ENCODE results near the gene PCDH9. TPM values are rescaled to one million over a fixed set of nuclear protein-coding genes. Genes with fewer than 3 reads are reported as not detected.

PCDH9 gene
- polyA plus RNA-seq, 1 donor = 1.8 TPM

DNA sequence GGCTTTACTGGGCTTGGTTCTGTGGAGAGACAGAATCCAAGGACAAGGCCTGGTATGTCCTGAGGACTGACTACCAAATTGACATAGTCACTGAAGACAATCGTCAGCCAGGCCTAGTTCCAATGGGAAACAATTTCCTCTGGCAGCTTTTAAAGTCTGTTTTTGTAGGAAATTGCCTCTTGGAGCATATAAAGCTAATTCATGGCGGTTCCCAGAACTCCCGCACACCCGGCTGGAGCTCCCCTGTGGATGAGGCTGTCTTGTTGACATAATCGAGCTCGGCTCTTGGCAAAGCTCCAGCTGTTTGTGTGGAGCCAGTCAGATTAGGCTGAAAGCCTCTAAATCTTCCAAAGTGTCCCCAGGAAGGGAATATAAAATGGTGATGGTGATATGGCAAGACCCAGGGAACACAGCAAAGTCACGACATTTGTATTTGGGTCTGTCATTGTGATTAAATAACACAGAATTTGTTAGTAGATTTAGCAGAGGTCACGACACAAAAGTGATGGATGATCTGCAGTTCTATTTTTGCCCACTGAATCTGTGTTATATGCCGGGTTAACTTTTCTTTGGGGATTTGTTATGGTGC lies 395.0 kb downstream of the PCDH9 start:
- Histone ChIP-seq H3K4me3 (ENCODE audit: low read length) (no peak overlapping the region), H3K4me1 (ENCODE audit: control insufficient read depth, insufficient read depth, low read length) (no peaks in the 10 kb centered on the region), H3K36me3 (ENCODE audit: control insufficient read depth, insufficient read depth, low read length) (no peaks in the 10 kb centered on the region), H3K27me3 (ENCODE audit: control insufficient read depth, insufficient read depth, low read length) (no peaks in the 10 kb centered on the region), H3K9me3 (ENCODE audit: control insufficient read depth, low read depth, low read length) (no peaks in the 10 kb centered on the region), H3K27ac (ENCODE audit: low read length) (no peak overlapping the region)
- no CpG with 5 or more reads among the region's 9 CpGs for WGBS (ENCODE audit: insufficient coverage, low lambda C conversion rate)
- DNase-seq = peak; percentile 19 to 26

GRCh38 chr13:66830940-66831716 lies 399.0 kb downstream of the PCDH9 start:
- no CpG with 5 or more reads among the region's 2 CpGs for WGBS (ENCODE audit: insufficient coverage, low lambda C conversion rate)
- no peaks in the 10 kb centered on the region for H3K4me1 ChIP-seq (ENCODE audit: control insufficient read depth, insufficient read depth, low read length)
- H3K36me3 ChIP-seq (ENCODE audit: control insufficient read depth, insufficient read depth, low read length) = no peaks in the 10 kb centered on the region

DNA sequence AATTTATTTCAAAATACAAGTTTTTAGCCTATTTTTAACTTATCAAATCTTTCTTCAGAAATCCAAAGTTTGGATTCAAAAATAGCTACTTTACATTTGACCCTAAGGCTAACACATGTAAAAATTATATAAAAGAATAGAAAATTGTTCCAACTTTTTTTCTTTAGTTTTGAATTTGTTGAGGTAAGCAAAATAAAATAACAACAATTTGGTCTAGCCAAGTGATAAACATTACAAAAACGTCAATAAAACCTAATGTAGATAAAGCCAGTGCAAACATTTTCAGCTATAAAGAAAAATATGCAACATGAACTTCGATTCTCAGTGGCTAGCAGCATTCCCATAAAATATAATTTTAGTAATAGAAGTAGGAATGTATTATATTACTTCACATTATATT lies 400.3 kb downstream of the PCDH9 start:
- H3K27me3 ChIP-seq (ENCODE audit: control insufficient read depth, insufficient read depth, low read length) = no peaks in the 10 kb centered on the region
- 58% methylated on average over 2 of the region's 2 CpGs for WGBS (ENCODE audit: insufficient coverage, low lambda C conversion rate)
- no peaks in the 10 kb centered on the region for H3K36me3 ChIP-seq (ENCODE audit: control insufficient read depth, insufficient read depth, low read length)
- H3K4me3 ChIP-seq (ENCODE audit: low read length) = no peak overlapping the region
- H3K9me3 ChIP-seq (ENCODE audit: control insufficient read depth, low read depth, low read length) = no peaks in the 10 kb centered on the region
- H3K27ac ChIP-seq (ENCODE audit: low read length) = no peak overlapping the region
- DNase-seq = no peak
- H3K4me1 ChIP-seq (ENCODE audit: control insufficient read depth, insufficient read depth, low read length) = no peaks in the 10 kb centered on the region

More at GRCh38 chr13:66830940-66831716, 399.0 kb downstream of the PCDH9 start:
- no peaks in the 10 kb centered on the region for H3K27me3 ChIP-seq (ENCODE audit: control insufficient read depth, insufficient read depth, low read length)
- no peak overlapping the region for H3K4me3 ChIP-seq (ENCODE audit: low read length)
- H3K9me3 ChIP-seq (ENCODE audit: control insufficient read depth, low read depth, low read length) = no peaks in the 10 kb centered on the region
- DNase-seq = no peak
- no peak overlapping the region for H3K27ac ChIP-seq (ENCODE audit: low read length)

GRCh38 chr13:66826398-66826797 lies 403.7 kb downstream of the PCDH9 start:
- H3K27me3 ChIP-seq (ENCODE audit: control insufficient read depth, insufficient read depth, low read length) = no peaks in the 10 kb centered on the region
- H3K27ac ChIP-seq (ENCODE audit: low read length) = no peak overlapping the region
- no peaks in the 10 kb centered on the region for H3K4me1 ChIP-seq (ENCODE audit: control insufficient read depth, insufficient read depth, low read length)
- no peaks in the 10 kb centered on the region for H3K36me3 ChIP-seq (ENCODE audit: control insufficient read depth, insufficient read depth, low read length)
- no peaks in the 10 kb centered on the region for H3K9me3 ChIP-seq (ENCODE audit: control insufficient read depth, low read depth, low read length)
- no peak overlapping the region for H3K4me3 ChIP-seq (ENCODE audit: low read length)
- no CpG with 5 or more reads among the region's 1 CpG for WGBS (ENCODE audit: insufficient coverage, low lambda C conversion rate)
- DNase-seq = no peak

DNA sequence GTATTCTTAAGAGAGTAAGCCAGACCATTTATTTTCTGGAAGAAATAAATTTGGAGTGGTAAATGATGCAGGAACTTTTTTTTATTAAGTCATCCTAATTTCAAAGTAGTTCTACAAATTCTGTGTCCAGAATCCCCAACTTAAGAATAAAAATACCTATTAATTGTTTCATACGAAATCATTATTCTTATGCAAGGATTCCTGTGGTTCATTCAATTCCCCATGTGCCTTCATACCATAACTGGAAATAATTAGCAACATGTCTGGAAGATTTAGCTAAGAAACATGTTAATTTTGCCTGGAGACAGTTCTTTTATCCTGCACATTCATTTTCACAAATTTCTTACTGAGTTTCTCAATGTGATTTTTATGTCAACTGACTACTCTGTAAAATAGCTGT lies 408.6 kb downstream of the PCDH9 start:
- Histone ChIP-seq H3K27ac (ENCODE audit: low read length) (no peak overlapping the region), H3K4me1 (ENCODE audit: control insufficient read depth, insufficient read depth, low read length) (no peaks in the 10 kb centered on the region), H3K27me3 (ENCODE audit: control insufficient read depth, insufficient read depth, low read length) (no peaks in the 10 kb centered on the region), H3K9me3 (ENCODE audit: control insufficient read depth, low read depth, low read length) (no peaks in the 10 kb centered on the region), H3K4me3 (ENCODE audit: low read length) (no peak overlapping the region), H3K36me3 (ENCODE audit: control insufficient read depth, insufficient read depth, low read length) (no peaks in the 10 kb centered on the region)
- no peak for DNase-seq
- WGBS (ENCODE audit: insufficient coverage, low lambda C conversion rate) = no CpG with 5 or more reads among the region's 1 CpG

GRCh38 chr13:66811455-66811854 lies 418.7 kb downstream of the PCDH9 start:
- no peak overlapping the region for H3K27ac ChIP-seq (ENCODE audit: low read length)
- no peaks in the 10 kb centered on the region for H3K27me3 ChIP-seq (ENCODE audit: control insufficient read depth, insufficient read depth, low read length)
- no peaks in the 10 kb centered on the region for H3K36me3 ChIP-seq (ENCODE audit: control insufficient read depth, insufficient read depth, low read length)
- H3K4me3 ChIP-seq (ENCODE audit: low read length) = no peak overlapping the region
- DNase-seq = no peak
- no peaks in the 10 kb centered on the region for H3K4me1 ChIP-seq (ENCODE audit: control insufficient read depth, insufficient read depth, low read length)
- H3K9me3 ChIP-seq (ENCODE audit: control insufficient read depth, low read depth, low read length) = peaks cover 6% of the 10 kb centered on the region

DNA sequence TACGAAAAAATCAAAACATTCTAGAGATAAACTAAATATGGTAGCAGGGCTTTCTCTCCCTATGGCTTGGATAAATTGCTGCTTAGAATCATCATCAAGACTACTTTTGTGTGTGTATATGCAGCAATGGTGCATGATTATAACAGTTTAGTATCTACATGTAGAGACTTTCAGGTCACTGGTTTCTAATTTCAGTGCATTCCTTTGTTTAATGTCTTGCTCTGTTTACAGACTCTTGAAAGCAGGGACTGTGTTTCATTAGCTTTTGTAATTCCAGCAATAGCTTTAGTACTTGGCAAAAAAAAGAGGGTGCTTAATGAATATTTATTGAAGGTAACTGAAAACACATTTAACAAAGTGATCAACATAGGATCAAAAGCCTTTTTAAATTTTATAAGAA lies 420.7 kb downstream of the PCDH9 start:
- Histone ChIP-seq H3K4me1 (ENCODE audit: control insufficient read depth, insufficient read depth, low read length) (no peaks in the 10 kb centered on the region), H3K36me3 (ENCODE audit: control insufficient read depth, insufficient read depth, low read length) (no peaks in the 10 kb centered on the region), H3K27me3 (ENCODE audit: control insufficient read depth, insufficient read depth, low read length) (no peaks in the 10 kb centered on the region), H3K27ac (ENCODE audit: low read length) (no peak overlapping the region), H3K4me3 (ENCODE audit: low read length) (no peak overlapping the region), H3K9me3 (ENCODE audit: control insufficient read depth, low read depth, low read length) (peaks cover 6% of the 10 kb centered on the region)
- WGBS (ENCODE audit: insufficient coverage, low lambda C conversion rate) = 100% methylated on average over 1 of the region's 1 CpG
- DNase-seq = no peak

- 88% methylated on average over 1 of the region's 1 CpG for WGBS (ENCODE audit: insufficient coverage, low lambda C conversion rate)
Observed at GRCh38 chr13:66807251-66807650, 422.9 kb downstream of the PCDH9 start.

GRCh38 chr13:66805657-66806056 lies 424.5 kb downstream of the PCDH9 start:
- Histone ChIP-seq H3K36me3 (ENCODE audit: control insufficient read depth, insufficient read depth, low read length) (no peaks in the 10 kb centered on the region), H3K4me1 (ENCODE audit: control insufficient read depth, insufficient read depth, low read length) (no peaks in the 10 kb centered on the region), H3K4me3 (ENCODE audit: low read length) (no peak overlapping the region), H3K9me3 (ENCODE audit: control insufficient read depth, low read depth, low read length) (no peaks in the 10 kb centered on the region), H3K27ac (ENCODE audit: low read length) (no peak overlapping the region), H3K27me3 (ENCODE audit: control insufficient read depth, insufficient read depth, low read length) (no peaks in the 10 kb centered on the region)
- WGBS (ENCODE audit: insufficient coverage, low lambda C conversion rate) = 100% methylated on average over 1 of the region's 1 CpG
- DNase-seq = no peak

More at GRCh38 chr13:66807251-66807650, 422.9 kb downstream of the PCDH9 start:
- Histone ChIP-seq H3K27ac (ENCODE audit: low read length) (no peak overlapping the region), H3K36me3 (ENCODE audit: control insufficient read depth, insufficient read depth, low read length) (no peaks in the 10 kb centered on the region), H3K4me1 (ENCODE audit: control insufficient read depth, insufficient read depth, low read length) (no peaks in the 10 kb centered on the region), H3K9me3 (ENCODE audit: control insufficient read depth, low read depth, low read length) (peaks cover 6% of the 10 kb centered on the region), H3K4me3 (ENCODE audit: low read length) (no peak overlapping the region), H3K27me3 (ENCODE audit: control insufficient read depth, insufficient read depth, low read length) (no peaks in the 10 kb centered on the region)
- DNase-seq = no peak

GRCh38 chr13:66803808-66804456 lies 426.2 kb downstream of the PCDH9 start:
- H3K27me3 ChIP-seq (ENCODE audit: control insufficient read depth, insufficient read depth, low read length) = no peaks in the 10 kb centered on the region
- no peak overlapping the region for H3K4me3 ChIP-seq (ENCODE audit: low read length)
- no peaks in the 10 kb centered on the region for H3K4me1 ChIP-seq (ENCODE audit: control insufficient read depth, insufficient read depth, low read length)
- no peak overlapping the region for H3K27ac ChIP-seq (ENCODE audit: low read length)
- no peak for DNase-seq
- no peaks in the 10 kb centered on the region for H3K9me3 ChIP-seq (ENCODE audit: control insufficient read depth, low read depth, low read length)
- WGBS (ENCODE audit: insufficient coverage, low lambda C conversion rate) = no CpG with 5 or more reads among the region's 1 CpG
- no peaks in the 10 kb centered on the region for H3K36me3 ChIP-seq (ENCODE audit: control insufficient read depth, insufficient read depth, low read length)
